Measurements from ENCODE around the gene PPFIA3.
A peak's percentile ranks its signal among the peaks of the same experiment; 100 is the strongest.

The PPFIA3 gene

DNA sequence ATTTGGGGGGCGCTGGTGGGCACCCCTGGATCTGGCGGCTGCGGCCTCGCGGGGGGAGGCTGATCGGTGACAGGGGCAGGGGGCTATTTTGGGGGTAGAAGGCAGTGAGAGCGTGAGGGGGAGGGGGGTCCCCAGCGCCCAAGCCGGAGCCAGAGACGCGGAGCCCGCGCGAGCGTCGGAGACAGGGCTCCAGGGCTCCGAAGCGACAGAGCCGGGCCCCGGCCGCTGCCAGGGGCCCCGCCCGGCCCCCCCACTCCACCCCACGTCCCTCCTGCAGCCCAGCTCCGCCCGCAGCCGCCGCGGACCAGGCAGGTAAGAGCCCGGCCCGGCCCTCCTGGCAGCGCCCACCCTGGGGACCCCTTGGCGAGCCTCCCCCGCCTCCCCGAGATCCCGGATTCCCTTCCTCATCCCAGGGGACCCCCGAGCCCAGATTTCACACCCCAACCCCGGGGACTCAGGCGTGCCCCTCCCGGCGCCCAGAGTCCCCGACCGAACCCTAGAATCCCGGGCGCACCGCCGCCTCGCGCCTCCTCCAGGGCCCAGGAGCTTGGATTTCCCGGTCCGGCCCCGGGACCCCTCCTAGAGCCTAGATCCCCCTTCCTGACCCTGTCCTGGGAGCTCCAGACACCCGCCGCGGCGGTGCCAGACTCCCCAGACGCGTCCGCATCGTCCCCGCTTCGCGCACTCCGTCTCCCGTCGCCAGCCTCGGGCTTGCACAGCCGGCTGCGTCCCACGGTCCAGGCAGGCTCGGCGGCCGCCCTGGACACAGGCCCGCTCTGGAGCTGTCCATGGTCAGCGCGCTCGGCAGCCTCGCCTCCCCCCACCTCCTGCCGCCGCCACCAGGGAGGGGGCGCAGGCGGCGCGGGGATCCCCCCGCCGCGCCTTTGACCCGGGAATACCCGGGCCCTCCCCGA is at the start of gene PPFIA3:
TSS of gene PPFIA3 (plus strand) at position 134 of the 914 bp plus-strand sequence. CDS start 8,330 bp downstream, outside the sequence.
- DNase-seq, result peak in 1 of 2 experiments; percentile 22

DNA sequence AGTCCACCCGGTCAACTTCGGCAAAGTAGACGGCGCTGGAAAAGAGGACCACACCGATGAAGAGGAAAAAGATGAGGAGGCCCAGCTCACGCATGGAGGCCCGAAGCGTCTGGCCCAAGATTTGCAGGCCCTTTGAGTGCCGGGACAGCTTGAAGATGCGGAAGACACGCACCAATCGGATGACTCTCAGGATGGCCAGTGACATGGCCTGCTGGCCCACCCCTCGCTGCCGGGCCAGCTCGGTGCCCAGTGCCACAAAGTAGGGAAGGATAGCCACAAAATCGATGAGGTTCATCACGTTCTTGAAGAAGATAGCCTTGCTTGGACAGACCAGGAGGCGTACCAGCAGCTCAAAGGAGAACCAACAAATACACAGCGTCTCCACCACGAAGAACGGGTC is 48.9 kb upstream of the PPFIA3 start:
- DNase-seq, result no peak

DNA sequence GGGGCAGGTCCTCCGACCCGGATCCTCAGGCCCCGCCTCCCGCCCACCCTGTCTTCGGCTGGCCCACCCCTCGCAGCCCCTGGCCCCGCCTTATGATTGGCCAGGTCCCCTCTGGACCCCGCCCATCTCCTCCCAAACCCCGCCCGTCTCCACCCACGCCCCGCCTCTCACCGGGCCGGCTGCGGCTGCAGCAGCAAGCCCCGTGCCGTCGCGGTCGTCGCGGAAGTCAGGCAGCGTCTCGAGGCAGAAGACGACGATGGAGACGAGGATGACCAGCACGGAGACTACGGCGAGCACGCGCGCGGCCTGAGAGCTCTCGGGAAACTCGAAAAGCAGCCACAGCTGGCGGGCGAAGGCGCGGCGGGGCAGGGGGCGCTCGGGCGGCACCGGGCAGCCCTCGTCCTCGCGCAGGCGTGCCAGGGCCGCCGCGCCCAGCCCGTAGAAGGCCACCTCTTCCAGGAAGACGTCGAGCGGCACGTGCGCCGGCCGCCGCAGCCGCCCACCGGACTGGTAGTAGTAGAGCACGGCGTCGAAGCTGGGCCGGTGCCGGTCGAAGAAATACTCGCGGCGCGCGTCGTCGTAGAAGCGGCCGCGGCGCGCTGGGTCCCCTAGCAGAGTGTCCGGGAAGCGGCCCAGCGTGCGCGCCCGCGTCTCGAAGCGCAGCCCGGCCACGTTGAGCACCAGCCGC is 47.3 kb upstream of the PPFIA3 start:
- no peak for DNase-seq

DNA sequence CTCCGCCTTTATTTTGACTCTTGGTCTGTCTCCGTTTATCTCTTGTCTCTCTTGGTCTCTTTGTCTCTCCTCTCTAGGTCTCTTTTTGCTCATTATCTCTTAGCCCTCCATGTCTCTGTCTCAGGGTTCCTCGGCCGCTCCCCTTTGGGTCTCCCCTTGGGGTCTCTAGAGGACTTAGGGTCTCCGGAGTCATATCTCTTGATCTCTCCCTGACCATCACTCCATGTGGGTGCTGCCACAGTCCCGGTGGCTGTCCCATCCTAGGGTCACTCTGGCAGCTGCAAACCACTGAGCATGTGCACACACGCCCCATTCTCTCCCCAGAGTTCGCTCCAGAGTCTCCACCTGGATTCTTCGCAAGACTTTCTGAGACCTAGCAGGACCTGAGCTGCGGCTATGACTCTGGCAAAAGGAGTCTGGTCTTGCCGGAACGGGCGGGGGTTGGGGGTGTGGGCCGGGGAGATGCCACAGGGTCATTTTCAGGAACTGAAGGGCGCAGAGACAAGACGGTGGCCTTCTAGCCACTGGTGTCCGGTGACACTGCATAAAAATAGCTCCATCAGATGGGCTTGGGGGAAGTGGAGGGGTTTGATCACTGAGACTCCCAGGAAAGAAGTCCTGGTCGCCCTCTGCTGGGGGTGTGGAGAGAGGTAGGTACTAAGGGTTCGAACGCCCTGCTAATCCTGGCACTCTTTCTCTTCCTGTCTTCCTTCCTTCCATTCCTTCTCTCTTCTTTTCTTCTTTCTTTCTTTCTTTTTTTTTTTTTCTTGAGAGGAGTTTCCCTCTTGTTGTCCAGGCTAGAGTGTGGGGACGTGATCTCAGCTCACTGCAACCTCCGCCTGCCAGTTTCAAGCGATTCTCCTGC is 45.6 kb upstream of the PPFIA3 start:
- DNase-seq, result peak; percentile 54 to 62

DNA sequence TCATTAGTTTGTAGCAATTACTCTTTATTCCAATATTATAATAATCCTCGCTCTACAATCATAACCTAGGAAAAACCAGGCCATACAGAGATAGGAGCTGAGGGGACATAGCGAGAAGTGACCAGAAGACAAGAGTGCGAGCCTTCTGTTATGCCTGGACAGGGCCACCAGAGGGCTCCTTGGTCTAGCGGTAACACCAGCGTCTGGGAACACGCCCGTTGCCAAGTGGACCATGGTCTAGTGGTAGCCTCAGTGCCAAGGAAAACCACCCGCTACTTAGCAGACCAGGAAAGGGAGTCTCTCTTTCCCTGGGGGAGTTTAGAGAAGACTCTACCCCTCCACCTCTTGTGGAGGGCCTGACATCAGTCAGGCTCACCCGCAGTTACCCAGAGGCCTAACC is 44.5 kb upstream of the PPFIA3 start:
- DNase-seq, result peak; percentile 39 to 72

DNA sequence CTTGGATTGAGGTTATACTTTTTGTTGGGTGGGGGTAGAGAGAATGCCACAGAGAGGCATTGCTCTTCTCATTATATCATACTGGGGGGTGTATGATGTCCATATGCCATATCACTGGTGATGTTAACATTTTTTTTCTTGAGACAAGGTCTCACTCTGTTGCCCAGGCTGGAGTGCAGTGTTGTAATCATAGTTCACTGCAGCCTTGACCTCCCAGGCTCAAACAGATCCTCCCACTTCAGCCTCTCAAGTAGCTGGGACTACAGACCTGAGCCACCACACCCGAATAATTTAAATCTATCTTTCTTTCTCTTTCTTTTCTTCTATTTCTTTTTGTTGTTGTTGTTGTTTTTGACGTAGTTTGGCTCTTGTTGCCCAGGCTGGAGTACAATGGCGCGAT is 39.0 kb upstream of the PPFIA3 start:
- no peak for DNase-seq

DNA sequence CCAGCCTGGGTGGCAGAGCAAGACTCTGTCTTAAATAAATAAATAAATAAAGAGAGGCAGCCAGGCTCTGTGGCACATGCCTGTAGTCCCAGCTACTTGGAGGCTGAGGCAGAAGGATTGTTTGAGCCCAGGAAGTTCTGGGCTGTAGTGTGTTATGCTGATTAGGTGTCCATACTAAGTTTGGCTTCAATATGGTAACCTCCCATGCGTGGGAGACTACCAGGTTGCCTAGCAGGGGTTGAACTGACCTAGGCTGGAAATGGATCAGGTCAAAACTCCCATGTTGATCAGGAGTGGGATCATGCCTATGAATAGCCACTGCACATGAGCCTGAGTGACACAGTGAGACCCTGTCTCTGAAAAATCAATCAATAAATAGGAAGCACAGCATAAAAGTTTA is 38.1 kb upstream of the PPFIA3 start:
- DNase-seq, result no peak

DNA sequence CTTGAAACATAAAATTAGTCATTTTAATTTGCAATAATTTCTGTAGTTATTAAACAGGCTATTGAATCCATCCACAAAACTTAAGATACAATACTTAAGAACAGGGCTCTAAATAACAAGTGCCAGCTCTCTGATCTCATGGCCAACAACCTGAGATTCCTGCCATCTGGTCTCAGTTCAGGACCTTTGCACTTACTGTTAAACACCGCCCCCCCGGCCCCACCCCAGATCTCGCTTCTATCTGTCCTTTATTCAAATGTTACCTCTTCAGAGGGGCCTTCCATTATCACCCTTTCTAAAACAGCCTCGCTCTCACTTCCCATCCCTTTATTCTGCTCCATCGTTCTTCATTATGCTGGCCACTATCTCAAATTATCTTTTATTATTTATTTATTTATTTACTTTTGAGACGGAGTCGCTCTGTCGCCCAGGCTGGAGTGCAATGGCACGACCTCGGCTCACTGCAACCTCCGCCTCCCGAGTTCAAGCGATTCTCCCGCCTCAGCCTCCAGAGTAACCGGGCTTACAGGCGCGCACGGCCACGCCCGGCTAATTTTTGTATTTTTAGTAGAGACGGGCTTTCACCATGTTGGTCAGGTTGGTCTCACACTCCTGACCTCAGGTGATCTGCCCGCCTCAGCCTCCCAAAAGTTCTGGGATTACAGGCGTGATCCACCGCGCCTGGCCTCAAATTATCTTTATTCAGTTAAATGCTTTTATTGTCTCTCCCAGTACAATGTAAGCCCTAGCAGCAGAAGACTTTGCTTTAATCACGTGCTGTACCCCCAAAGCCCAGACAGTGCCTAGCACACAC is 34.9 kb upstream of the PPFIA3 start:
- no peak for DNase-seq

DNA sequence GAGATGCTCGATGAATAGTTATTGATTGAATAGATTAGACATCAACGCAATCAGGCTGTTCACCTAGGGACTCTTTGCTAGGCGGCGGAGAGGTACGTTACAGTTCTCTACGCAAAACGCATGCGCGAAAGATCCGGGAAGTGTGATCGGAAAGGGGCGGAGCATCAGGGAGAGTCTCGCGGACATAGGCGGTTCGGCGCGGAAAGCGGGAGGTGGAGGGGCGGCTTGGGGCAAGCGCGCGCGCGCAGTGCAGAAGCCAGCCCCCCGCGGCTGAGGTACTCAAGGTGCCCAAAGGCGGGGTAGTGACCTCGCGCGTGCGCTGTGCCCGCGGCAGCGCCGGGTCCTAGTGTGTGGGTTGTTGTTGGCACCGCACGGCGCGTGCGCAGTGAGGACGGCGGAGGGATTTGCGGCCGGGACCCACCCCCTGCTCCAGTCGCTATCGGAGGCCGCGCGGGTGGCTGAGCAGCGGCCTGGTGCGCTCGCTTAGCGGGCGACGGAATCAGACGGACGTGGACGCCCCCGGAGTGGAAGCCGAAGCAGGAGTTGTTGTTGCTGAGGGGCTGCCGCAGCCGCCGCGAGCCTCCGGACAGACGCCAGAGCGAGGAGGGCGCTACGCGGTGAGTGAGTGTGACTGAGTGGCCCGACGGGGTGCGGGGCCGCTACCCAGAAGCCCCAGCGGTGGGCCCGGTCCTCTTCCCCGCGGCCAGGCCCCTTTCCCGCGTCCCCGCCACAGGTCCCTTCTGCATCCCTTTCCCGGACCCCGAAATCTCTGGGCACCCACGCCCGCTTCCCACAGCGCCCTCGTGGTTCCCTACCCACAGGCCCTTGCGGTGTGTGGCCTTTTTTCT is 34.1 kb upstream of the PPFIA3 start, which contains the start of gene SNRNP70:
TSS of gene SNRNP70 (plus strand) at position 432 of the 848 bp plus-strand sequence. CDS start 964 bp downstream, outside the sequence.
- DNase-seq, result peak; percentile 99

DNA sequence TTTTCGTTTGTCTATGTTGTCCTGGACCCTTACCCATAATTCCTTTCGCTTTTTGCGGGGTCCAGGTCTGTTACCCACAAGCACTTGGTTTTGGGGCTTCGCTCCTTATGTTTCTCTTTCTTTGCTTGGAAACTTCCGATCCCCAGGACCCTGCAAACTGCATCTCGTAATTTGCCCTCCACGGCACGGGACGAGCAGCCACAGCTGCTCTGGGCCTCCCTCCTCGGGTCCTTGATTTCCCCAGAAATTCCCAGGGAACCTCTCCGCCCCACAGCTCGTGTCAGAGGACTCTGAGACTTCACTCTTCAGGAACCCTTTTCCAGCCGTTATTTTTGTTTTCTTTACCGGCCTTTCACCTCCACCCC is 33.5 kb upstream of the PPFIA3 start:
- DNase-seq, result no peak

DNA sequence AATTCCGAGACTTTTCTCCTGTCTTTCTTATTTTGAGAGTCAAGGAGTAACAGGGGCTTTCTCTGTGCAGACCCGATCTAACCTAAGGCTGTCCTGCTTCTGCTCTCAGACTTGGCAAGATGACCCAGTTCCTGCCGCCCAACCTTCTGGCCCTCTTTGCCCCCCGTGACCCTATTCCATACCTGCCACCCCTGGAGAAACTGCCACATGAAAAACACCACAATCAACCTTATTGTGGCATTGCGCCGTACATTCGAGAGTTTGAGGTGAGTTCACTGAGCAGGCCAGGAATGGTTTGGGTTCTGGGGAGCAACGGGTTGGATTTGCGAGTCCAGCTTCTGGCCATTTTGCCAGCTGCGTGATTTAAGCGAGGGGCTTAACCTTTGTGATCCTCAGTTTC is 33.0 kb upstream of the PPFIA3 start:
- DNase-seq, result no peak

DNA sequence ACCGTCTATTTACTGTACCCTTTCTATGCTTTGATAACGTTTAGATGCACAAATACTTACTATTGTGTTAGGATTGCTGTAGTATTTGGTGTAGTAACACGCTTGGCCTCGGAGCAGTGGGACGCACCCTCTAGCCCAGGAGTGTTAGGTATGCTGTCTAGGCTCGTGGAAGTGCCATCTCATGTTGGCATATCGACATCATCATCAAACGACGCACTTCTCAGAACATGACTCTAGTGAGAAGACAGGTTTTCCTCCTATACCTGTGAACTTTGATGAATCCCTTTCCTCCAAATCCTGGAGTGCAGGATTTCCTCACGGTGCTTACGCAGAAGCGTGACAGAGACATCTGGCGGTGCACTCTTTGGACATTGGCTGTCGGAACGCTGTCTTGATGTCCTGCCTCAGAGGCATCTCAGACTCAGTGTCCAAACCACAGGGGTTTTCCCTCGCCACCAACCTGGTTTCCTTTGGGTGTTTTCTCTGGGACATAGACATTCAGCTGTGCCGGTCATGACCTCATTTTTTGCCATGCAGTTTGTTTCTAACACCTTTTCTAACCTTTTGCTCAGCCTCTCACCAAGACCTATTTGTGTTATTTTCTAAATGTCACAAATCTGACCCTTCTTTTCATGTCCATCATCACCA is 27.8 kb upstream of the PPFIA3 start:
- DNase-seq, result no peak

DNA sequence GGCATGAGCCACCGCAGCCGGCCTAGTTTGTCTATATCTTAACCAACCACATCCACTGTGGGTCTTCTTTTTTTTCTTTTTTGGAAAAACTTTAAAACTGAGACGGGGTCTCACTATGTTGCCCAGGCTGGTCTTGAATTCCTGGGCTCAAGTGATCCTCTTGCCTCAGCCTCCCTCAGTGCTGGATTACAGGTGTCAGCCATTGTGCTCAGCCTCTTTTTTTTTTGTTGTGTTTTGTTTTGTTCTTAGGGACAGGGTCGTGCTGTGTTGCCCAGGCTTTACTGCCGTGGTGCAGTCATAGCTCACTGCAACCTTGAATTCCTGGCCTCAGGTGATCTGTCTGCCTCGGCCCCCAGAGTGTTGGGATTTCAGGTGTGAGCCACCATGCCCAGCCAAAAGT is 26.7 kb upstream of the PPFIA3 start:
- no peak for DNase-seq

DNA sequence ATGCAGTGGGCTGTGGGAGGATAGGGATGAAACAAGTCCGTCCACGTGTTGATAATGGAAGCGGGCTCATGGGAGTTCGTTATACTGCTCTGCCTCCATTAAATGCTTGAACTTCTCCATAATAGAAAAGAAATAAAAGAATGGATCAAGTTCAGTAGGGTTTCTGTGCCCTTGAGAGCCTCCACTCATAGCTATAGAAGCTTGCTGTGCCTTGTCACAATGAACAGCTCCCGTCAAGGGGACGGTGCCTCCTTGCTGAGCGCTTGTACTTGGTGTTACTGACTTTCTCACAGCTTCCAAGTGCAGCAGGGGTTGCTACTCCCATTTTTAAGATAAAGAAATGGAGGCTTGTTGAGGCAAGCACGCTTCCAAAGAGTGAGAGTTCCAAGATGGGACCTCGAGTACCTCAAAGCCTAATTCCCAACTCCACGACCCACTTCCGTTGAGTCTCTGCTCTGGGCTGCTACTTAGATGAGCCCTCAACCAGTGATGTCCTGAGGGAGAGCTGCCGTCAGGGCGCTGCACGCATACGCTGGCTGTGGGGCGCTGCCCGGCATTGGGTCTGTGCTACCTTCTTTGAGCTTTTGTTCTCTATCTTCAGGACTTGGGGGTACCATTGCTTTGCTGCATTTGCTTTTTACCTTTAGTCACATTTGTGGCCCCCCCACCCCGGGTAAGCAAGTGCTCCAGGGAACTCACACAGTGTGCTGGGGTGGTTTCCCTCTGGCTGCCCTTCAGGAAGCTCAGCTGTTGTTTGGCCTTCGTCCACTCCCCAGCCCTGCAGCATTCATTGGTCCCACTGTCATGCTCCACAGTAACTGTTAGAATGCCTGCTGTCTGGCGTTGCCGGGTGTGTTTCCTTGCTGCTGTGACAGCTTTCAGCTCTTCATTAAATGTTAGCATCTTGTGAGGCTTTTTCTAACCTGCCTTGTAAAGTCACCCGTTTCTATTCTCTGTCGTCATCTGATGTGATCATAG is 24.6 kb upstream of the PPFIA3 start:
- DNase-seq, result no peak

DNA sequence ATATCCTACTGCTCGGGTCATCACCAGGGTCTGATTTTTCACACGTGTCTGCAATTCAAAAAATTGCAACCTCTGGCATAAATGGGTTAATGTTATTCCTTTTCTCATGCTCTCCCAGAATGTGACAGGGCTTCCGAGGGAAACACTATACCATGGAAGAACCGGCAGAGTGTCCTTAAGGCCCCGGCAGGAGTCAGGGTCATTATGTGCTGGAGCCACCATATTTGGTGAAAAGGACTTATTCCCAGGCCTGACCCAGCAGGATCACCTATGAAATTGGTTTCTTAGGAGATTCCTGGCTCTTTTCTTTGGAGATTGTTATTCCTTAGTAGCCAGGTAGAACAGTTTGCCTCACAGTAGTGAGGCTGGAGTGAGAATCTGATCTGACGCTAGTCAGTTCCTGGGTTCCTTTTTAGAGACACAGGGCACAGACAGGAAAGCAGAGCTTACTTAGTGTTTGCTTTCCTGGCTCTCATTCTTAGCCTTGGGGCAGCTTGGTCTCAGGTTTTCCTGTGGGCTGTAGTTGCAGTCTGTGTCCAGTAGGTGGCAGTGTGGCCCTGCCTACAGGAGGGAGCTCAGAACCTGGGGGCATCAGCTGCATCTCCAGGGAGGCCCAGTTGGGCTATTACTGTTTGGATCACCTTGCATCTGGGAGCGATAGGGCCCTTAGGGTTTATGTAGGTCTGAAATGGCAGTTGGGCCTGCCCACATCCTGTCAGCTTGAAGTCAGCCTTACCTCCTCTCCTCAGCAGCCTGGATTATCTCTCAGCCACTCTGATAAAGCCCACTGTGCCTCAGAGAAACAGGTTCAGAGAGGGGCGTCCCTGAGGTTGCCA is 21.7 kb upstream of the PPFIA3 start:
- DNase-seq, result peak; percentile 47 to 51

DNA sequence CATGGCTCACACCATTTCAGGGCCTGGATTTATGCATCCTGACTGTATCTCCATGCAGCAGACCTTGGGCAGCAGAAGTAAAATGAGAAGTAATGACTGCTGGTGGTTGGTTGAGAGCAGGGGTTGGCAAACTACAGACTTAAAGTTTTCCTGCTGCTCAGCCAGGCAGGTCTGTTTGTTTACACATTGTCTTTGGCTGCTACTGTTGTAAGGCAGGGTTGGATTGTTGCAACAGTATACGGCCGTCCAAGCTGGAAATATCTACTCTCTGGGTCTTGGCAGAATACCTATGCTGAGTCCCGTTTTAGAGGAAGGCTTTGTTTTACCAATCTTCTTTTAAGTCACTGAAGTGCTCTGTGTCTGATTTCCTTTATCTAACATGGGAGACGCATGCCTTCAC is 20.5 kb upstream of the PPFIA3 start:
- no peak for DNase-seq

DNA sequence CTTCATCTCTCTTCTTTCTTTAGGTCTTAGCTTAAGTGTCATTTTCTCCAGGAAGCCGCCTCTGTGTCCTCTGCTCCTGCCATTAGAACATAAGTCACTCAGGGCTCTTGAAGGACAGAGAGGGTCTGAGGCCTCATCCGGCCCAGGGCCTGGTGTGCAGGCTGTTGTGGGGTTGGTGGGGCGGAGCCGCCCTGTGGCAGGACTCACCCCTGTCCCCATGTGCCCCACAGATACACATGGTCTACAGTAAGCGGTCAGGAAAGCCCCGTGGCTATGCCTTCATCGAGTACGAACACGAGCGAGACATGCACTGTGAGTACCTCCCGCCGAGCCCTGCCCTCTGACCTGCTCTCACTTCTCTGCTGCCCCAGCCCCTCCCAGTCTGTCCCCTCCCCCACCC is 18.2 kb upstream of the PPFIA3 start:
- no peak for DNase-seq

DNA sequence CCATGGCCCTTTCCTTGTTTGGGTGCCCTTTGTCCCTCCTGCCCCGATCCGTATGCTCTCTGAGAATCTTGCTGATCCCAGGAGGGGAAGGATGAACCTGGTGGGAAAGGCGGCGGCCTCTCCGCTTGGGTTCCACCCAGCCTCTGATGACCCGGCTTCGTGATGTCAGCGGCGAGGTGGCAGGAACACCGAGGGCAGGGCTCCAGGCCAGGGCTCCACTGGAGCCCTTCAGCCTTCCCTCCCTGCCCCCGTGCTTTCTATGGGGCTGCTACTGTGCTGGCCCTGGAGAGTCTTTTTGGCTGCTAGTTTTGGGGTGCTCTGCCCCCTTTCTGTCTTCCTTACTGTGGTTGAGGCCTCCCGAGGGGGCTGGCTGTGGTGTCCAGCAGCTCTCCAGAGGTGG is 17.0 kb upstream of the PPFIA3 start:
- DNase-seq, result no peak

Data from SHP77 (cell line).